Renal cortical epithelial cell (primary cell): Measurements from ENCODE around the gene MEIS1. TPM values are rescaled to one million over a fixed set of nuclear protein-coding genes. Genes with fewer than 3 reads are reported as not detected.
A peak's percentile ranks its signal among the peaks of the same experiment; 100 is the strongest.
"Not testable (repeated sequence)": the region's sequence is repeated elsewhere in the genome, so short reads cannot be mapped to it uniquely, and the experiment has no call there.

Source experiments
- DNase-seq: peaks from one replicate; pipeline ENCODE4 v3.0.0-alpha.2; 2011; ENCODE audit warnings: low read depth
- total RNA-seq: library from RNA; depleted of rRNA; stranded (reverse); fragments of >200 nt; gene quantifications from 2 replicates; pipeline ENCODE4 v1.2.3, GENCODE V29; 2014

Gene MEIS1
- total RNA-seq, 1 donor from 2014 or later: 1.8 TPM

- no peak for DNase-seq
Measured at GRCh38 chr2:66466433-66466832, 31.5 kb downstream of the MEIS1 start.

- no peak for DNase-seq
Measured at GRCh38 chr2:66467718-66468117, 32.8 kb downstream of the MEIS1 start.

GRCh38 chr2:66469214-66469902 lies 34.4 kb downstream of the MEIS1 start:
- DNase-seq: no peak

- DNase-seq: no peak
Measured at GRCh38 chr2:66470199-66470598, 35.3 kb downstream of the MEIS1 start.

GRCh38 chr2:66472225-66472843 lies 37.4 kb downstream of the MEIS1 start:
- no peak for DNase-seq

DNA sequence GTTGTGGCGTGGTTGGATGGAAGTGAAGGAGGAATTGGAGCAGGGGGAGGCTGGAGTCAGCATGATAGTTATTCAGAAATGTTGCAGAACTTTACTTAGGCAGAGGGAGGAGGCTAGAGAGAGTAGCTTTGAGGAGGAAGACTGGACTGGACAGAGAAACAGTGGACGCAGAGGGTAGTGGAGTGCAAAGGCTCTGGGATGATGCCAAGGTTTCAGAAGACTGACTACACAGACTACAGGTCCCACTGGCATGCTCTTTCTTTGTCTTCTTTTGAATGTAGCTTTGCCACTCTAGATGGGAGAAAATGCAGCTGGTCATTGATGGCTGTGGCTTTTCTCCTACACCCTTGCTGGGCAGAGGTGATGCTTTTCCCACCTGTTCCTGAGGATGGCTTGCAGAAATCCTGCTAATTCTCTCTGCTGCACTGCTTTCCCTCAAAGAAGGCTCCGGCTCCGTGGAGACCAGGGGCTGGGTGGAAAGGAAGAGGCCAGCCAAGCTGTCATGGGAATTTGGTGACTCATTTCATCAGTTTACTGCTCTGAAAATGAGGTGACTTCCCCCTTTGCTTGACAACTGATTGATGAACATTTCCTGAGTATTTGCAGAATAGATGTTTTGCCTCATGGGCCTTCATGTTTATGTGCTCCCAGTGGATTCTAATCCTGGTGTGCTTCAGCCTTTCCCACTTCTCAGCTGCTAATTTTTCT lies 42.4 kb downstream of the MEIS1 start:
- peak; percentile 27 for DNase-seq

DNA sequence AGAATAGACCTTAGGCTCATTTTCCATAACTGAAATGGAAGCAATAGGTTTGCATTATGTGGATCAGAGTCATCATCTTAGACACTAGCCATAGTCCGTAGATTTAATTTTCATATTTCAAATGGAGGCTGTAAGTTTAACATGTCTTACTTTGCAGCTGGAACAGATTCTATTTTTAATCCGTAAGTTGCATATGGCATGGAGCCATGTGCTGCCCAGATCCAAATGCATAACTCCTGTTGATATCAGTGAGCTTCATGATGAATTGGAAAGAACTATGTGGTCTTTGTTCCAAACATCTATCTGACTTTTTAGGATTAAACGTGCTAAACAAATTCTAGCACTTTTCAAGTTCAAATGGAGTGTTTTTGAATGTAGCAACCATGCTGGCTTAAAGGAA lies 43.4 kb downstream of the MEIS1 start:
- DNase-seq: no peak

GRCh38 chr2:66478731-66479316 lies 43.9 kb downstream of the MEIS1 start:
- DNase-seq: no peak

GRCh38 chr2:66481100-66481549 lies 46.2 kb downstream of the MEIS1 start:
- DNase-seq: peak; percentile 35

- DNase-seq: not testable (repeated sequence)
Measured at GRCh38 chr2:66485252-66485651, 50.3 kb downstream of the MEIS1 start.

DNA sequence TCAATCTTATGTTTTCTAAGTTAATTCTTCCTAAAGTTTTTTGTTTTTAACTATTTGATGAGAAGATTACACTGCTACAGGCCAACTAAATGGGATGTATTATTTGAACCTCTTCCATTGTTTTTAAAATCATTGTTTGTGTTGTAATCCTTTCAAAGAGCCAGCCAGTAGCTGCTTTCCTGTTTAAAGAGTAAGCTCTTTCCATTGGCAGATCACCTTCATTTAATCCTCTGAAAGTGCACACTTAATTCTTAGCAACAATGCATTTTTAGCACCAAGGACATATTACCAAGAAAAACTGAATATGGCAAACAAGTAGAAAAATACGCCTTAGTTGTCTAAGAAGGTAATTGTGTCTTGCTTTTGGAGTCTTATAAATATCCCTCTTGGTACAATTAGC lies 54.0 kb downstream of the MEIS1 start:
- no peak for DNase-seq

DNA sequence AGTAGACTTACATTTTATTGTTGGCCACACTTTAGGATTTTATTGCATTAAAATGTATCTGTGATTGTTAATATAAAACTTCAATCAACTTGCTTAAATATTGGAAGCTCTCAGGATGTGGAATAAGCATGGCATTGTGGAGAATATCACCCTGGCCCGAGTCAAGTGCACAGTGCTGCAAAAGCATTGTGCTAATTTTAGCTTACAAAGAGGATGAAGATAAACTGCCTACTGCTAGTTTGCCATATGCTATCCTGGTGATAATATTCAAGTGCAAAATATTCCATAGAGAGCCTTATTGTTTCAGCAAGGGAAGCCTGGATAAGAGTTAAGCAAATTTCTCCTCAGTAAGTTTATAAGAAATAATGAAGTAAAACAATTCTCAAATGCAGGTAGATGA lies 54.5 kb downstream of the MEIS1 start:
- no peak for DNase-seq

- no peak for DNase-seq
Measured at GRCh38 chr2:66490588-66491001, 55.7 kb downstream of the MEIS1 start.

GRCh38 chr2:66494708-66495107 lies 59.8 kb downstream of the MEIS1 start:
- peak; percentile 88 for DNase-seq

DNA sequence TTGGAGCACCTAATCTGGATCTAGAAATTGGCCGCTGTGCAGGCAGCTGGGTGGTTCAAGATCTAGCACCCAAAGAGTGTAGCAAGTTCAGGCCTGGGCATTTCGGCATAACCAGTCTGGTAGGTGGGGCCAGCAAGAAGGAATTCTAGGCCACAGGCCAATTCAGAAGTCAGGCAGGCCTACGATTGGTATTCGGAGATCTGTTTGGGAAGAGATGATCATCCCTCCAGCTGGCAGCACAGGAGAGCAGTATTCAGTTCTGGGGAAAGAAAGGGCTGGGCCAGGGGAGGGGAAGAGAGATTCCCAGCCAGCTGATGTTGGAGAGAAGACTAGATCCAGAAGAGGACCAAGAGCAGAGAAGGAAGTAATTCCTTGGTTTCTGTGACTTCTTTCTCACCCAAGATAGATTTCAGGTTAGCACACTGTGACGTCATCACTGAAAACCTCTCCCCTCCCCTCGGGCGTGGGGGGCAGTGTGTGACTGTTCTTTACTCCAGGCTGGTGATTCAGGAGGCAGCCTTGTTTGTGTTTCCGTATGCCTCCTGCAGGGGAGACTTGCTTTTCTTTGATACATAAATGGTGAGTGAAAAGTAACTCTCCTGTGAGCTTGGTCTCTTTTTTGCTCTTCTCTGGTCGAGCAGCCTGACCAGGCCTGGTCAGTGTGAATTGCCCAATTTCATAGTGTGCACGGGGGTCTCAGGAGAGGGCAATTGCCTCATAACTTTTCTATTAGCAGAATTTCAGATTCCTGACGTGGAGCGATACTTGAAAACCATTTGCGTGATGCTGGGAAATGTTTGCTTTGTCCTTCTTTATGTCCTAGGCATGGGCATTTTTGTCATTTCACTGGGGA lies 61.1 kb downstream of the MEIS1 start:
- DNase-seq: peak; percentile 74

- DNase-seq: no peak
Measured at GRCh38 chr2:66496670-66497420, 61.9 kb downstream of the MEIS1 start.

DNA sequence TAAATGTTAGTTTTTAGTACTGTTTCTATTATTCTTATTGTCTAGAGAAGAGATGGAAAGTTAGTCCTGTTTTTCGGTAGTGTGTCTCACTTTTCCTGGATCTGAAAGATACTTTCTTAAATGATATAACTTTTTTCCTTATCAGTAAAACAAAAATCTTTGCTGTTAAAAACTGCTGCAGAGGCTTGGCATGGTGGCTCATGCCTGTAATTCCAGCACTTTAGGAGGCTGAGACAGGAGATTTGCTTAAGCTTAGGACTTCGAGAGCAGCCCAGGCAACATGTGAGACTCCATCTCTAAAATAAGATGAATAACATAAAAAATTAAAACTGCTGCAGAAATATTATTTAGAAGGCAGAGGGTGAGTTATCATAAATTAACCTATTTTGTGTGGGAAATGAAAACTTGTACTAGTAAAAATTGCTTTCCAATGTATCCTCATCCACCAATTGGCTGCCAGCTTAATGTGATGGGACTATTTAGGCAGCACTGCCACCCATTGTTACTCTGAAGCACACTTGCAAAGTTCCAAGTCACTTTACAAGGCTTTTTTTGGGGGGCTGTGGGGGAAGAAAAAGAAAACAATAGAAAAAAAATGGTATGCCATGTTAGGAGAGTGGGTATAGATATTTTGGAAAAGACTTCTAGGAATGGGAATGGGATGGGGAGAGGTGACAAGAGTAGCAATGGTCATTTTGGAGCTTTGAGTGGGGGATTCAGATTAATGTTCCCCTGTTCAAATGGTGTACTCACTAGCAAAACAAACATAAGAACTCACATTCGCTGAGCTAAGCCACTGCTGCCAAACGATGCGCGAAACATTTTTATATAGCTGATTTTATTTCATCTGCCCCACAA lies 62.7 kb downstream of the MEIS1 start:
- DNase-seq: no peak

DNA sequence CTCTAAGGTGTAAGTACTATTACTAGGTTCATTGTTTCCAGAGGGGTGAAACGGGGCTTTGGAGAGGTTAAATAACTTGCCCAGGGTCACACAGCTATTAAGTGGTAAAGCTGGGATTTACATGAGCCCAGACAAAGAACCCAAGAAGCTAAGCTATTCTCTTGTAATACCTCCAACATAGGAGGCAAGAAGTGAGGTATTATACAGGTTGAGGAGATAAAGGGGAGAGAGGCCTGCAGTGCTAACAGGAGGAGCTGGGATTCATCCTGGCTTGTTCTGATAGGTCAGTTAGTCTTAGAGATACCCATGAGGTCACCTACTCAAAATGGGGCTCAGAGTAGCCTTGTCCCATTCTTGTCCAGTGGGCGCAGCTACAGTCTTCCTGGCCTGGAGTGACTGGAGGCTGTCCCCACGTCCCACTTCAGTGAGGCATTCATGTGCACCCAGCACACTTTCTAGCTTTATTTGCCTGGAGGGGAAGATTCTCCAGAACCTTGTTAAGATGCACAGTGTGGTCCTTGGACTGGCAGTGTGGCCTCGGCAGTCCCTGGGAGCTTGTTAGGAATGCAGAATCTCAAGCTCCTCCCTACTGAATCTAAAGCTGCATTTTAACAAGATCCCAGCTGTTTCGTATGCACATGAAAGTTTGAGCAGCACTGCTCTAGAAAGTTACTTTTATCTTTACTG lies 63.5 kb downstream of the MEIS1 start:
- DNase-seq: no peak

- no peak for DNase-seq
Measured at GRCh38 chr2:66501267-66501666, 66.3 kb downstream of the MEIS1 start.
